PC-9 (cell line): ENCODE results near the gene WNT8A.

Source experiments
- CTCF ChIP-seq: fragments of 200-600 bp; sonication (generic); conservative IDR thresholded peaks from 2 replicates; pipeline ENCODE4 v1.6.1; 2017; ENCODE audit warnings: mixed run types, antibody characterized with exemption, mild to moderate bottlenecking, moderate library complexity
- EZH2 ChIP-seq: fragments of 200-600 bp; sonication (generic); IDR thresholded peaks from 2 replicates; pipeline ENCODE4 v1.8.0; 2017; ENCODE audit warnings: antibody characterized with exemption, low read depth

- TF ChIP-seq CTCF = peak; percentile 92
- no peak for TF ChIP-seq EZH2
Measured at GRCh38 chr5:138077064-138077696, 6.7 kb upstream of the WNT8A start.
